Nephron progenitor cell (in vitro differentiated cells): Measurements from ENCODE around the gene CDYL2.

Experiments
- DNase-seq: peaks from one replicate; pipeline ENCODE4 v3.0.0; 2021
- H3K27ac Mint-ChIP-seq: 2 replicates; pipeline ENCODE4 v1.8.0; 2021; ENCODE audit warnings: mild to moderate bottlenecking, moderate library complexity, mixed read lengths
- H3K27me3 Mint-ChIP-seq: 2 replicates; pipeline ENCODE4 v1.8.0; 2021; ENCODE audit warnings: mild to moderate bottlenecking, low read depth, mixed read lengths; ENCODE audit not compliant: poor library complexity
- H3K36me3 Mint-ChIP-seq: 2 replicates; pipeline ENCODE4 v1.8.0; 2021; ENCODE audit warnings: low read depth, mixed read lengths
- H3K4me1 Mint-ChIP-seq: 2 replicates; pipeline ENCODE4 v1.8.0; 2021; ENCODE audit warnings: mixed read lengths
- H3K4me3 Mint-ChIP-seq: 2 replicates; pipeline ENCODE4 v1.8.0; 2021; ENCODE audit warnings: mild to moderate bottlenecking, moderate library complexity, mixed read lengths
- H3K9me3 Mint-ChIP-seq: 2 replicates; pipeline ENCODE4 v1.8.0; 2021; ENCODE audit warnings: mild to moderate bottlenecking, moderate library complexity, mixed read lengths
- TF ChIP-seq, protein P1 (sequence below): fragments of 200-600 bp; sonication (generic); IDR thresholded peaks from 2 replicates; pipeline ENCODE4 v1.5.0; 2021; ENCODE audit warnings: antibody characterized with exemption

CDYL2 gene

GRCh38 chr16:80716564-80717139 is 87.7 kb downstream of the CDYL2 start:
- no peak for DNase-seq
- peaks cover under 1% of the 10 kb centered on the region for H3K9me3 Mint-ChIP-seq
- peaks cover 4% of the 10 kb centered on the region for H3K4me1 Mint-ChIP-seq
- H3K4me3 Mint-ChIP-seq = no peak overlapping the region
- H3K27me3 Mint-ChIP-seq = no peaks in the 10 kb centered on the region
- TF ChIP-seq, protein P1, sequence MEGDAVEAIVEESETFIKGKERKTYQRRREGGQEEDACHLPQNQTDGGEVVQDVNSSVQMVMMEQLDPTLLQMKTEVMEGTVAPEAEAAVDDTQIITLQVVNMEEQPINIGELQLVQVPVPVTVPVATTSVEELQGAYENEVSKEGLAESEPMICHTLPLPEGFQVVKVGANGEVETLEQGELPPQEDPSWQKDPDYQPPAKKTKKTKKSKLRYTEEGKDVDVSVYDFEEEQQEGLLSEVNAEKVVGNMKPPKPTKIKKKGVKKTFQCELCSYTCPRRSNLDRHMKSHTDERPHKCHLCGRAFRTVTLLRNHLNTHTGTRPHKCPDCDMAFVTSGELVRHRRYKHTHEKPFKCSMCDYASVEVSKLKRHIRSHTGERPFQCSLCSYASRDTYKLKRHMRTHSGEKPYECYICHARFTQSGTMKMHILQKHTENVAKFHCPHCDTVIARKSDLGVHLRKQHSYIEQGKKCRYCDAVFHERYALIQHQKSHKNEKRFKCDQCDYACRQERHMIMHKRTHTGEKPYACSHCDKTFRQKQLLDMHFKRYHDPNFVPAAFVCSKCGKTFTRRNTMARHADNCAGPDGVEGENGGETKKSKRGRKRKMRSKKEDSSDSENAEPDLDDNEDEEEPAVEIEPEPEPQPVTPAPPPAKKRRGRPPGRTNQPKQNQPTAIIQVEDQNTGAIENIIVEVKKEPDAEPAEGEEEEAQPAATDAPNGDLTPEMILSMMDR = no peak
- H3K36me3 Mint-ChIP-seq = no peaks in the 10 kb centered on the region
- no peak overlapping the region for H3K27ac Mint-ChIP-seq

- no peak overlapping the region for H3K4me3 Mint-ChIP-seq
- no peaks in the 10 kb centered on the region for H3K9me3 Mint-ChIP-seq
- TF ChIP-seq, protein P1 = no peak
- H3K36me3 Mint-ChIP-seq = no peaks in the 10 kb centered on the region
- H3K4me1 Mint-ChIP-seq = no peaks in the 10 kb centered on the region
- no peaks in the 10 kb centered on the region for H3K27me3 Mint-ChIP-seq
- no peak for DNase-seq
- H3K27ac Mint-ChIP-seq = no peak overlapping the region
Measured at GRCh38 chr16:80711406-80711805, 93.0 kb downstream of the CDYL2 start.

GRCh38 chr16:80710918-80711317 is 93.5 kb downstream of the CDYL2 start:
- no peaks in the 10 kb centered on the region for H3K27me3 Mint-ChIP-seq
- H3K27ac Mint-ChIP-seq = no peak overlapping the region
- DNase-seq = no peak
- no peaks in the 10 kb centered on the region for H3K4me1 Mint-ChIP-seq
- no peaks in the 10 kb centered on the region for H3K36me3 Mint-ChIP-seq
- TF ChIP-seq, protein P1 = no peak
- H3K9me3 Mint-ChIP-seq = no peaks in the 10 kb centered on the region
- no peak overlapping the region for H3K4me3 Mint-ChIP-seq

DNA sequence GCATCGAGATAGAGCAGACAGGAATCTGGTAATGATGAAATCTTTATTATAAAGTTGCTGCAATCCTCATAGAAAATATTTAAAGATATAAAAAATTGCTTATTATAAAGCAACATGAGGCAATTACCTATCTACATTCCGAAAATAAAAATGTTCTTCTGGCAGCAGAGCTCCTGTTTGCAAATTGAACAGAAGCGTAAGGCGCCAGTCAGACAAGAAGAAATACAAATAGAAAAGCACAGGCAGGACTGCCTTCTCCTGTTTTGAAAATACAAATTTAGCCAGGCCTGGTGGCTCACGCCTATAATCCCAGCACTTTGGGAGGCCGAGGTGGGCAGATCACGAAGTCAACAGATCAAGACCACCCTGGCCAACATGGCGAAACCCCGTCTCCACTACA is 95.6 kb downstream of the CDYL2 start:
- Mint-ChIP-seq H3K4me3 (no peak overlapping the region), H3K36me3 (no peaks in the 10 kb centered on the region), H3K27ac (no peak overlapping the region), H3K27me3 (no peaks in the 10 kb centered on the region), H3K9me3 (no peaks in the 10 kb centered on the region), H3K4me1 (no peaks in the 10 kb centered on the region)
- DNase-seq = no peak
- TF ChIP-seq, protein P1 = no peak

GRCh38 chr16:80707686-80708085 is 96.7 kb downstream of the CDYL2 start:
- no peak for DNase-seq
- Mint-ChIP-seq H3K4me3 (no peak overlapping the region), H3K4me1 (no peaks in the 10 kb centered on the region), H3K27ac (no peak overlapping the region), H3K36me3 (no peaks in the 10 kb centered on the region), H3K27me3 (no peaks in the 10 kb centered on the region), H3K9me3 (no peaks in the 10 kb centered on the region)
- TF ChIP-seq, protein P1 = no peak

GRCh38 chr16:80705596-80705995 is 98.8 kb downstream of the CDYL2 start:
- no peaks in the 10 kb centered on the region for H3K9me3 Mint-ChIP-seq
- no peak overlapping the region for H3K27ac Mint-ChIP-seq
- H3K27me3 Mint-ChIP-seq = no peaks in the 10 kb centered on the region
- TF ChIP-seq, protein P1 = no peak
- H3K4me3 Mint-ChIP-seq = no peak overlapping the region
- no peaks in the 10 kb centered on the region for H3K36me3 Mint-ChIP-seq
- no peak for DNase-seq
- H3K4me1 Mint-ChIP-seq = no peaks in the 10 kb centered on the region
